Kidney epithelial cell (primary cell): ENCODE results near the gene EPM2A. TPM values are rescaled to one million over a fixed set of nuclear protein-coding genes. Genes with fewer than 3 reads are reported as not detected.

Experiments used
- DNase-seq: peaks from one replicate; pipeline ENCODE4 v3.0.0-alpha.2; 2010; ENCODE audit warnings: low read depth
- H3K27me3 ChIP-seq: 2 replicates; pipeline ENCODE4 v1.6.0; 2011; ENCODE audit warnings: low read length; ENCODE audit not compliant: control insufficient read depth, insufficient read depth
- H3K36me3 ChIP-seq: 2 replicates; pipeline ENCODE4 v1.5.1; 2011; ENCODE audit warnings: low read length; ENCODE audit not compliant: control insufficient read depth, insufficient read depth
- H3K4me3 ChIP-seq: 2 replicates; pipeline ENCODE4 v1.5.1; 2011; ENCODE audit warnings: low read depth, mild to moderate bottlenecking, control low read depth, low read length
- CTCF ChIP-seq: IDR thresholded peaks from 2 replicates; pipeline ENCODE4 v1.5.1; 2011; ENCODE audit warnings: mild to moderate bottlenecking, moderate library complexity, low read length, control low read depth, inconsistent platforms; ENCODE audit not compliant: insufficient read depth, poor library complexity, severe bottlenecking
- total RNA-seq: library from RNA; depleted of rRNA; stranded (reverse); fragments of >200 nt; gene quantifications from 2 replicates; pipeline ENCODE4 v1.2.3, GENCODE V29; 2015

Gene EPM2A
- total RNA-seq, 1 donor from 2014 or later = 7.3 TPM

- Histone ChIP-seq H3K27me3 (no peaks in the 10 kb centered on the region), H3K36me3 (no peaks in the 10 kb centered on the region), H3K4me3 (no peak overlapping the region)
- DNase-seq = no peak
- no peak for TF ChIP-seq CTCF
Measured at GRCh38 chr6:145721144-145721543, 14.2 kb downstream of the EPM2A start.

GRCh38 chr6:145715426-145715825, 19.9 kb downstream of the EPM2A start:
- no peak for TF ChIP-seq CTCF
- DNase-seq = no peak
- Histone ChIP-seq H3K27me3 (no peaks in the 10 kb centered on the region), H3K4me3 (no peak overlapping the region), H3K36me3 (no peaks in the 10 kb centered on the region)

- H3K4me3 ChIP-seq = no peak overlapping the region
- TF ChIP-seq CTCF = no peak
- no peak for DNase-seq
- no peaks in the 10 kb centered on the region for H3K27me3 ChIP-seq
- H3K36me3 ChIP-seq = no peaks in the 10 kb centered on the region
Measured at GRCh38 chr6:145714731-145715130, 20.6 kb downstream of the EPM2A start.

GRCh38 chr6:145713773-145714172, 21.5 kb downstream of the EPM2A start:
- DNase-seq = no peak
- H3K36me3 ChIP-seq = no peaks in the 10 kb centered on the region
- H3K4me3 ChIP-seq = no peak overlapping the region
- H3K27me3 ChIP-seq = no peaks in the 10 kb centered on the region
- no peak for TF ChIP-seq CTCF

GRCh38 chr6:145711372-145711771, 23.9 kb downstream of the EPM2A start:
- no peaks in the 10 kb centered on the region for H3K27me3 ChIP-seq
- no peak for TF ChIP-seq CTCF
- no peak for DNase-seq
- H3K36me3 ChIP-seq = no peaks in the 10 kb centered on the region
- H3K4me3 ChIP-seq = no peak overlapping the region

- no peak for TF ChIP-seq CTCF
- Histone ChIP-seq H3K4me3 (no peak overlapping the region), H3K27me3 (no peaks in the 10 kb centered on the region), H3K36me3 (no peaks in the 10 kb centered on the region)
- no peak for DNase-seq
Measured at GRCh38 chr6:145707397-145707796, 27.9 kb downstream of the EPM2A start.
